PC-3 (cell line): Measurements from ENCODE around the gene TIMM44.

ENCODE experiments used
- EZH2 ChIP-seq: fragments of 300-600 bp; sonication (generic); IDR thresholded peaks from one replicate; pipeline ENCODE4 v1.6.1; 2017; ENCODE audit warnings: antibody characterized with exemption, mild to moderate bottlenecking, low read length; ENCODE audit not compliant: unreplicated experiment
- EZH2phosphoT487 ChIP-seq: fragments of 300-600 bp; sonication (generic); IDR thresholded peaks from 2 replicates; pipeline ENCODE4 v1.6.1; 2018; ENCODE audit warnings: mild to moderate bottlenecking, antibody characterized with exemption, low read length, borderline replicate concordance
- TF ChIP-seq, protein P1 (sequence below): fragments of 300-600 bp; sonication (generic); conservative IDR thresholded peaks from 2 replicates; pipeline ENCODE4 v1.5.1; 2017; ENCODE audit warnings: antibody characterized with exemption, low read depth, mild to moderate bottlenecking, low read length

DNA sequence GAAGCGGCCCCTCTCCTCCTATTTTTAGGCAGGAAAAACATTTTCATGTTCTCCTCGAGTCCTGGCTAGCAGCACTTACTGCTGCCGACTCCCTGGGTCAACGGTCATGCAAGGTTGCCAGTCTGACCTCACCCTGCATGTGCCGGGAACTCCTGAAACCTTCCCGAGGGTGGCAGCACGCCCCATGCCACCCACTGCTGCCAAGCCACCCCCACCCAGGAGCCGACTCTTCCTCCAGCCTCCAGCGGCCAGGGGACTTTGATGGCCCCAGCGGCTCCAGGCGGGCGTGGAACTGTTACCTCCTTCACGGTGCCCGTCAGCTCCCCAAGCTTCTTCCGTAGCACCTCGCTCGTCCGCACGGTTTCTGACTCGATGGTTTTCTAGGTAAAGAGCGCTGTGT is 8.7 kb downstream of the TIMM44 start:
- TF ChIP-seq, protein P1, sequence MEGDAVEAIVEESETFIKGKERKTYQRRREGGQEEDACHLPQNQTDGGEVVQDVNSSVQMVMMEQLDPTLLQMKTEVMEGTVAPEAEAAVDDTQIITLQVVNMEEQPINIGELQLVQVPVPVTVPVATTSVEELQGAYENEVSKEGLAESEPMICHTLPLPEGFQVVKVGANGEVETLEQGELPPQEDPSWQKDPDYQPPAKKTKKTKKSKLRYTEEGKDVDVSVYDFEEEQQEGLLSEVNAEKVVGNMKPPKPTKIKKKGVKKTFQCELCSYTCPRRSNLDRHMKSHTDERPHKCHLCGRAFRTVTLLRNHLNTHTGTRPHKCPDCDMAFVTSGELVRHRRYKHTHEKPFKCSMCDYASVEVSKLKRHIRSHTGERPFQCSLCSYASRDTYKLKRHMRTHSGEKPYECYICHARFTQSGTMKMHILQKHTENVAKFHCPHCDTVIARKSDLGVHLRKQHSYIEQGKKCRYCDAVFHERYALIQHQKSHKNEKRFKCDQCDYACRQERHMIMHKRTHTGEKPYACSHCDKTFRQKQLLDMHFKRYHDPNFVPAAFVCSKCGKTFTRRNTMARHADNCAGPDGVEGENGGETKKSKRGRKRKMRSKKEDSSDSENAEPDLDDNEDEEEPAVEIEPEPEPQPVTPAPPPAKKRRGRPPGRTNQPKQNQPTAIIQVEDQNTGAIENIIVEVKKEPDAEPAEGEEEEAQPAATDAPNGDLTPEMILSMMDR, result no peak
- TF ChIP-seq EZH2 (no peak), EZH2phosphoT487 (no peak)
